PC-9 (cell line): ENCODE data around the gene PPP1R3E.

ENCODE experiments used
- CTCF ChIP-seq: fragments of 200-600 bp; sonication (generic); conservative IDR thresholded peaks from 2 replicates; pipeline ENCODE4 v1.6.1; 2017; ENCODE audit warnings: mixed run types, antibody characterized with exemption, mild to moderate bottlenecking, moderate library complexity
- EZH2 ChIP-seq: fragments of 200-600 bp; sonication (generic); IDR thresholded peaks from 2 replicates; pipeline ENCODE4 v1.8.0; 2017; ENCODE audit warnings: antibody characterized with exemption, low read depth

GRCh38 chr14:23308721-23309445, 6.2 kb upstream of the PPP1R3E start:
- TF ChIP-seq CTCF (no peak), EZH2 (no peak)
